Measurements from ENCODE around the gene SLC17A4.

DNA sequence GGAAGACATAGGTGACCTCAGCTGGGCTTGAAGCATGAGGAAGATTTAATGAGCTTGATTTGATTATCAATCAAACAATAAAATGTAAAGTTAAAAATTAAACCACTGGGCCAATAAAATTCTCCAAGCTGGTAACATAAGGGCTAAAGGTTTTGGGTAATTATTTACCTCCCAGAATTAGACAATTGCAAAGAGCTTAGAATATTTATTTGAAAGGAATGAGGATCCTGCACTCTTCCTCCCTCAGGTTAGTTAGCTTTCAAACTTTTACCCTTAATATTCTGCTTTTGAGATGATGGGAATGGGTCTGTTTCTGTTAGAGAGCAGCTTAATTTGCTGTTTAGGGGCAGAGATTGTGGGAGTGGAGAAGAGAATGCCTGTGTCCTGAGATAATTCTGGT is at the start of gene SLC17A4:
- TF ChIP-seq EZH2 (IDR thresholded peaks at IDR 0.05; ENCODE audit: insufficient read depth, low read length), result no peak
- TF ChIP-seq, protein P1, sequence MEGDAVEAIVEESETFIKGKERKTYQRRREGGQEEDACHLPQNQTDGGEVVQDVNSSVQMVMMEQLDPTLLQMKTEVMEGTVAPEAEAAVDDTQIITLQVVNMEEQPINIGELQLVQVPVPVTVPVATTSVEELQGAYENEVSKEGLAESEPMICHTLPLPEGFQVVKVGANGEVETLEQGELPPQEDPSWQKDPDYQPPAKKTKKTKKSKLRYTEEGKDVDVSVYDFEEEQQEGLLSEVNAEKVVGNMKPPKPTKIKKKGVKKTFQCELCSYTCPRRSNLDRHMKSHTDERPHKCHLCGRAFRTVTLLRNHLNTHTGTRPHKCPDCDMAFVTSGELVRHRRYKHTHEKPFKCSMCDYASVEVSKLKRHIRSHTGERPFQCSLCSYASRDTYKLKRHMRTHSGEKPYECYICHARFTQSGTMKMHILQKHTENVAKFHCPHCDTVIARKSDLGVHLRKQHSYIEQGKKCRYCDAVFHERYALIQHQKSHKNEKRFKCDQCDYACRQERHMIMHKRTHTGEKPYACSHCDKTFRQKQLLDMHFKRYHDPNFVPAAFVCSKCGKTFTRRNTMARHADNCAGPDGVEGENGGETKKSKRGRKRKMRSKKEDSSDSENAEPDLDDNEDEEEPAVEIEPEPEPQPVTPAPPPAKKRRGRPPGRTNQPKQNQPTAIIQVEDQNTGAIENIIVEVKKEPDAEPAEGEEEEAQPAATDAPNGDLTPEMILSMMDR (IDR thresholded peaks at IDR 0.05; ENCODE audit: insufficient read depth, low read depth, low read length), result no peak

All from astrocyte (in vitro differentiated cells and primary cell).